ENCODE data around the gene RAB11FIP4.

GRCh38 chr17:31452561-31453110 is 61.2 kb downstream of the RAB11FIP4 start:
- TF ChIP-seq, protein P1, sequence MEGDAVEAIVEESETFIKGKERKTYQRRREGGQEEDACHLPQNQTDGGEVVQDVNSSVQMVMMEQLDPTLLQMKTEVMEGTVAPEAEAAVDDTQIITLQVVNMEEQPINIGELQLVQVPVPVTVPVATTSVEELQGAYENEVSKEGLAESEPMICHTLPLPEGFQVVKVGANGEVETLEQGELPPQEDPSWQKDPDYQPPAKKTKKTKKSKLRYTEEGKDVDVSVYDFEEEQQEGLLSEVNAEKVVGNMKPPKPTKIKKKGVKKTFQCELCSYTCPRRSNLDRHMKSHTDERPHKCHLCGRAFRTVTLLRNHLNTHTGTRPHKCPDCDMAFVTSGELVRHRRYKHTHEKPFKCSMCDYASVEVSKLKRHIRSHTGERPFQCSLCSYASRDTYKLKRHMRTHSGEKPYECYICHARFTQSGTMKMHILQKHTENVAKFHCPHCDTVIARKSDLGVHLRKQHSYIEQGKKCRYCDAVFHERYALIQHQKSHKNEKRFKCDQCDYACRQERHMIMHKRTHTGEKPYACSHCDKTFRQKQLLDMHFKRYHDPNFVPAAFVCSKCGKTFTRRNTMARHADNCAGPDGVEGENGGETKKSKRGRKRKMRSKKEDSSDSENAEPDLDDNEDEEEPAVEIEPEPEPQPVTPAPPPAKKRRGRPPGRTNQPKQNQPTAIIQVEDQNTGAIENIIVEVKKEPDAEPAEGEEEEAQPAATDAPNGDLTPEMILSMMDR (IDR thresholded peaks at IDR 0.05): no peak
- no peak for TF ChIP-seq POLR2A (IDR thresholded peaks at IDR 0.05)
- TF ChIP-seq EP300 (IDR thresholded peaks at IDR 0.05): no peak

Measured in stomach (tissue), 4 donors.